Measurements from ENCODE around the gene PUS1. TPM values are rescaled to one million over a fixed set of nuclear protein-coding genes. Genes with fewer than 3 reads are reported as not detected.

The PUS1 gene
- total RNA-seq, 2 experiments from 2014 or later: 43.5 to 78.3 TPM

DNA sequence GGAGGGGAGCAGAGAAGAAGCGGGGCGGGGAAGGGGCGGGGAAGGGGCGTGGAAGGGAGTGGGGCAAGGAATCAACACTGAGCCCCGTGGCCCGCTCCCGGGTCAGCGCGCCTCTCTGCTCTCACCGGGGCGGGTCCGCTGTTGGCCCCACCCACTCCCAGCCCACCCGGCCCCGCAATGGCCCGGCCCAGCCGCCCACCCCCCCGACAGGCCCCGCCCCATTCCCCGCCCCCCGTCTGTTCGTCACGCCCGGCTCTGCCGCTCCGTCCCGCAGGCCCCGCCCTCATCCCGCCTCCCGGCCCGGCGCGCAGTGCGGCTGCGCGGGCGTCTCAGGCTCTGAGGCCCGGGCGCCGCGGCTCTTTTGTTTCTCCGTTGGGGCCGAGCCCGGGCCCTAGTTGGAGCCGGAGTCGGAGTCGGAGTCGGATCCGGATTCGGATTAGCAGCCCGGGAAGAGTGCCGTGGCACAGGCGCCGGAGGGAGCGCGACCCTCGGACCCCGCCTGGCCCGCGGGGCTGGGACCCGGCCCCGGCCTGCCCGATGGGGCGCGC, 34.7 kb upstream of the PUS1 start, which contains the start of gene ULK1:
ULK1 (plus strand) TSS at position 310 of the 548 bp plus-strand sequence. CDS start 380 bp downstream, outside the sequence.
- CTCF ChIA-PET (ENCODE audit: unreplicated experiment): no interaction called here
- intact Hi-C loops (cut with micrococcal nuclease; ENCODE audit: unreplicated experiment): loop anchor here (2.0 kb wide), 1 partner anchor 34 kb away; the partner anchor contains the start of gene PUS1
- POLR2A ChIA-PET: no interaction called here
- Histone ChIP-seq H3K4me3 (ENCODE audit: low read depth, low read length, poor library complexity, severe bottlenecking) (peak within 1 kb of the TSS; percentile 71), H3K79me2 (ENCODE audit: insufficient read depth, low read depth, low read length) (no peaks in the 10 kb centered on the region), H3K4me2 (ENCODE audit: low read length) (peak within 1 kb of the TSS; percentile 75), H3K36me3 (ENCODE audit: insufficient read depth, low read length) (no peaks in the 10 kb centered on the region), H3K27ac (ENCODE audit: low read depth, low read length, poor library complexity, severe bottlenecking) (no peak within 1 kb of the TSS), H3K4me1 (ENCODE audit: insufficient read depth, low read length, poor library complexity, severe bottlenecking) (peaks cover 13% of the 10 kb centered on the region), H3K9me3 (ENCODE audit: low read length) (no peaks in the 10 kb centered on the region), H3K9me2 (ENCODE audit: insufficient read depth, low read length) (no peaks in the 10 kb centered on the region), H2AFZ (ENCODE audit: low read length) (no peak within 1 kb of the TSS), H4K20me1 (ENCODE audit: insufficient read depth, low read length) (peaks cover 7% of the 10 kb centered on the region; the same call in 1 of the 2 replicates)
- BruUV-seq (replicated peaks): no TSS peak
- TF ChIP-seq, protein P1, sequence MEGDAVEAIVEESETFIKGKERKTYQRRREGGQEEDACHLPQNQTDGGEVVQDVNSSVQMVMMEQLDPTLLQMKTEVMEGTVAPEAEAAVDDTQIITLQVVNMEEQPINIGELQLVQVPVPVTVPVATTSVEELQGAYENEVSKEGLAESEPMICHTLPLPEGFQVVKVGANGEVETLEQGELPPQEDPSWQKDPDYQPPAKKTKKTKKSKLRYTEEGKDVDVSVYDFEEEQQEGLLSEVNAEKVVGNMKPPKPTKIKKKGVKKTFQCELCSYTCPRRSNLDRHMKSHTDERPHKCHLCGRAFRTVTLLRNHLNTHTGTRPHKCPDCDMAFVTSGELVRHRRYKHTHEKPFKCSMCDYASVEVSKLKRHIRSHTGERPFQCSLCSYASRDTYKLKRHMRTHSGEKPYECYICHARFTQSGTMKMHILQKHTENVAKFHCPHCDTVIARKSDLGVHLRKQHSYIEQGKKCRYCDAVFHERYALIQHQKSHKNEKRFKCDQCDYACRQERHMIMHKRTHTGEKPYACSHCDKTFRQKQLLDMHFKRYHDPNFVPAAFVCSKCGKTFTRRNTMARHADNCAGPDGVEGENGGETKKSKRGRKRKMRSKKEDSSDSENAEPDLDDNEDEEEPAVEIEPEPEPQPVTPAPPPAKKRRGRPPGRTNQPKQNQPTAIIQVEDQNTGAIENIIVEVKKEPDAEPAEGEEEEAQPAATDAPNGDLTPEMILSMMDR (conservative IDR thresholded peaks at IDR 0.05; ENCODE audit: low read length): no peak
- TF ChIP-seq EZH2phosphoT487 (IDR thresholded peaks at IDR 0.05; ENCODE audit: borderline replicate concordance, low read depth, low read length): no peak
- peak; percentile 90 for DNase-seq (ENCODE audit: low spot score)

DNA sequence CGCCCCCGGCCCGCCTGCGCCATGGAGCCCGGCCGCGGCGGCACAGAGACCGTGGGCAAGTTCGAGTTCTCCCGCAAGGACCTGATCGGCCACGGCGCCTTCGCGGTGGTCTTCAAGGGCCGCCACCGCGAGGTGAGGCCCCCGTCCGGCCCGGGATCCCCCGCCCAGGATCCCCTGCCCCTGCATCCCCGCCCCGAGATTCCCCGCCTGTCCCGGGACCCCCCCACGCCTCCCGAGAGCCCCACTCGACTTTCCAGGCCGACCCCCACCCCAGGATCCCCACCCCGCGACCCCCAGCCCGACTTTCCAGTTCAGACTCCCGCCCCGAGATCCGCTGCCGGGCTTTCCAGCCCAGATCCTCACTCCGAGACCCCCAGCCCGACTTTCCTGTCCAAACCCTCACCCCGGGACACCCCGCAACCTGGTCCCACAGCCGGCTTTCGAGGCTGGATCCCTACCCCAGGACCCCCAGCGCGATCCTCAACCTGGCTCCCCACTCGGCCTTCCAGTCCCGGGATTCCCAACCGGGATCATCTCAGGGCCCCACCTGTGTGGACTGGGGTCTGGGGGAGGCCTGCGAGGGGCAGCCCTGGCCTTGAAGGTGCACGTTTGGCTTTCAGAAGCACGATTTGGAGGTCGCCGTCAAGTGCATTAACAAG, 34.0 kb upstream of the PUS1 start:
- BruUV-seq (replicated peaks): no TSS peak

More for the DNA sequence above, 34.0 kb upstream of the PUS1 start:
- H3K4me2 ChIP-seq (ENCODE audit: low read length): peak overlapping the region; percentile 75
- H3K4me1 ChIP-seq (ENCODE audit: insufficient read depth, low read length, poor library complexity, severe bottlenecking): peaks cover 13% of the 10 kb centered on the region
- no peaks in the 10 kb centered on the region for H3K9me2 ChIP-seq (ENCODE audit: insufficient read depth, low read length)
- ChIA-PET POLR2A (no interaction called here), CTCF (ENCODE audit: unreplicated experiment) (no interaction called here)
- H2AFZ ChIP-seq (ENCODE audit: low read length): no peak overlapping the region
- no peaks in the 10 kb centered on the region for H3K79me2 ChIP-seq (ENCODE audit: insufficient read depth, low read depth, low read length)
- peaks cover 7% of the 10 kb centered on the region; the same call in 1 of the 2 replicates for H4K20me1 ChIP-seq (ENCODE audit: insufficient read depth, low read length)
- H3K27ac ChIP-seq (ENCODE audit: low read depth, low read length, poor library complexity, severe bottlenecking): no peak overlapping the region
- H3K4me3 ChIP-seq (ENCODE audit: low read depth, low read length, poor library complexity, severe bottlenecking): peak overlapping the region; percentile 71
- no peak for DNase-seq (ENCODE audit: low spot score)
- H3K36me3 ChIP-seq (ENCODE audit: insufficient read depth, low read length): no peaks in the 10 kb centered on the region
- TF ChIP-seq EZH2phosphoT487 (IDR thresholded peaks at IDR 0.05; ENCODE audit: borderline replicate concordance, low read depth, low read length): no peak
- TF ChIP-seq, protein P1 (conservative IDR thresholded peaks at IDR 0.05; ENCODE audit: low read length): no peak
- H3K9me3 ChIP-seq (ENCODE audit: low read length): no peaks in the 10 kb centered on the region
- intact Hi-C loops (cut with micrococcal nuclease; ENCODE audit: unreplicated experiment): loop anchor here (2.0 kb wide), 1 partner anchor 34 kb away; the partner anchor contains the start of gene PUS1
